Measurements from ENCODE around the gene FRMD3. TPM values are rescaled to one million over a fixed set of nuclear protein-coding genes. Genes with fewer than 3 reads are reported as not detected.
A peak's percentile ranks its signal among the peaks of the same experiment; 100 is the strongest.

Gene FRMD3
- total RNA-seq, 1 donor from 2014 or later: 0.59 TPM

DNA sequence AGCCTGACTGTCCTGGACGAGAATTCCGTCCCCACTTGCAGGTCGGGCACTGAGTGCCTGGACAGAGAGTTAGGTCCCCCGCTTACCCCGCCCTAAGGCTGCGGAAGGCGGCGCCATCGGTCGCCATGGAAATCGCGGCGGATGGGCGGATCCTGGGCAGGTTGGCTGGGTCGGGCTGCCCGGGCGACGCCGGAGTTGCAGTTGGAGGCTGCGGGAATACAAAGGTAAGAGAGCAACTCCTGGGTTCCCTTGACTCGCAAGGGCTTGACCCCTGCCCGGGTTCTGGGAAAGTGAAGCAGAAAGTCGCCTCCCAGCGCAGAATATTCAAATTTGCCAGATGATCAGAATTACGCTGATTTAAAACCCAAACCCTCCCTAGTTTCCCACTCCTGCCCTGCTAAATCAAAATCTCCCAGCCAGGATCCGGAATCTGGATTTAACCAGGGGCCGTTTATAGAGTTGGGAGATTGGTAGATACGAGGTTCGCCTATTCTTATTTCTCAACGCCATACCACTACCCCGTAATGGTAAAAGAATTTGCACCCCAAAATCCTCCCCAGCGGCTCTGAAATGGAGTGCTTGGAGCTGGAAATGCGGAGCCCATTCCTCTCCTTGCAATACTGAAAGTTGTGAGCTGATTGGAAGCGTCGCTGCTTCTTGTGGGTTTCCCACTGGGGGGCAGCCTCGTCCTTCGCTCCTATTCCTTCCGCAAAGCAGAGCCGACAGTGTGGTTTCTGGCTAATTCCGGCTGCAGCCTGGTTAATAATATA, 318.9 kb downstream of the FRMD3 start:
- peak overlapping the region; percentile 96 for H3K4me3 Mint-ChIP-seq (ENCODE audit: unreplicated experiment)
- peaks cover 2% of the 10 kb centered on the region for H3K27me3 Mint-ChIP-seq (ENCODE audit: unreplicated experiment)
- peak overlapping the region; percentile 70 for H3K27ac Mint-ChIP-seq (ENCODE audit: unreplicated experiment)
- TF ChIP-seq, protein P1, sequence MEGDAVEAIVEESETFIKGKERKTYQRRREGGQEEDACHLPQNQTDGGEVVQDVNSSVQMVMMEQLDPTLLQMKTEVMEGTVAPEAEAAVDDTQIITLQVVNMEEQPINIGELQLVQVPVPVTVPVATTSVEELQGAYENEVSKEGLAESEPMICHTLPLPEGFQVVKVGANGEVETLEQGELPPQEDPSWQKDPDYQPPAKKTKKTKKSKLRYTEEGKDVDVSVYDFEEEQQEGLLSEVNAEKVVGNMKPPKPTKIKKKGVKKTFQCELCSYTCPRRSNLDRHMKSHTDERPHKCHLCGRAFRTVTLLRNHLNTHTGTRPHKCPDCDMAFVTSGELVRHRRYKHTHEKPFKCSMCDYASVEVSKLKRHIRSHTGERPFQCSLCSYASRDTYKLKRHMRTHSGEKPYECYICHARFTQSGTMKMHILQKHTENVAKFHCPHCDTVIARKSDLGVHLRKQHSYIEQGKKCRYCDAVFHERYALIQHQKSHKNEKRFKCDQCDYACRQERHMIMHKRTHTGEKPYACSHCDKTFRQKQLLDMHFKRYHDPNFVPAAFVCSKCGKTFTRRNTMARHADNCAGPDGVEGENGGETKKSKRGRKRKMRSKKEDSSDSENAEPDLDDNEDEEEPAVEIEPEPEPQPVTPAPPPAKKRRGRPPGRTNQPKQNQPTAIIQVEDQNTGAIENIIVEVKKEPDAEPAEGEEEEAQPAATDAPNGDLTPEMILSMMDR (IDR thresholded peaks at IDR 0.05; ENCODE audit: unreplicated experiment): peak; percentile 37
- peak; percentile 80 for DNase-seq (ENCODE audit: low spot score)
- H3K36me3 Mint-ChIP-seq (ENCODE audit: low read depth, unreplicated experiment): no peaks in the 10 kb centered on the region
- peaks cover 3% of the 10 kb centered on the region for H3K9me3 Mint-ChIP-seq (ENCODE audit: unreplicated experiment)
- H3K4me1 Mint-ChIP-seq (ENCODE audit: unreplicated experiment): peaks cover 5% of the 10 kb centered on the region

DNA sequence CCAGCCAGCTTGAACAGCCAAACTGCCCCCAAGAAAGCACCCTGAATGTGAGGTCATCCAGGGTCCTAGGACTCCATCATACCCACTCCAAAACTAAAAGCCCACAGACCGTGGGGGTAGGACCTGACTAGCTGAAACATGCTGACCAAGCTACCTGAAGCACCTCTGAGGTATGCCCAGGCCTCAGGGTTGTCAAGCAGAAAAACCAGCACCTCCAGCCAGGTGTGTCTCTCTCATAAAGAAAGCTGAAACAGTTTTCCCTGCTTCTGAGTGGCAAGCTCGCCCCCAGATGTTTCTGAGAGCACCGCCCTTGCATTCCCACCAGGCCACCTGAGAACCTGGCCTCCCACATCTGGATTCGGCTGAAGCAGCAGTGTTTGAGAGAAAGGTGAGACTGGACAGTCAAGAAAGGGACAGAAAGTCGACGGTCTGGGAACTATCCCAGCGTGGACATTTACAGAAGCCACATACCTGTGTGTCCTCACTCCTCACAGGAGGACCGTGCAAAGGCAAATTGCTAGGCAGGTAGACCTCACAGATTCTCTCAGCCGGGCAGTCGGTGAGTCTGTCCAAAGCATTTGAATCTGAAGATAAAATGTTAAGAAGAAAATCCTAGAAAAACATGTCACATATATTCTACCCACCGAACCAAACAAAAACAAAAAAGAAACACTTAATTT, 319.6 kb downstream of the FRMD3 start:
- Mint-ChIP-seq H3K4me3 (ENCODE audit: unreplicated experiment) (no peak overlapping the region), H3K9me3 (ENCODE audit: unreplicated experiment) (peaks cover 3% of the 10 kb centered on the region), H3K27me3 (ENCODE audit: unreplicated experiment) (peaks cover 2% of the 10 kb centered on the region), H3K36me3 (ENCODE audit: low read depth, unreplicated experiment) (no peaks in the 10 kb centered on the region), H3K27ac (ENCODE audit: unreplicated experiment) (no peak overlapping the region), H3K4me1 (ENCODE audit: unreplicated experiment) (peaks cover 5% of the 10 kb centered on the region)
- TF ChIP-seq, protein P1 (IDR thresholded peaks at IDR 0.05; ENCODE audit: unreplicated experiment): no peak
- DNase-seq (ENCODE audit: low spot score): no peak

- Mint-ChIP-seq H3K36me3 (ENCODE audit: low read depth, unreplicated experiment) (no peaks in the 10 kb centered on the region), H3K27me3 (ENCODE audit: unreplicated experiment) (peaks cover 3% of the 10 kb centered on the region), H3K4me1 (ENCODE audit: unreplicated experiment) (peaks cover 10% of the 10 kb centered on the region), H3K27ac (ENCODE audit: unreplicated experiment) (no peak overlapping the region), H3K9me3 (ENCODE audit: unreplicated experiment) (no peaks in the 10 kb centered on the region), H3K4me3 (ENCODE audit: unreplicated experiment) (no peak overlapping the region)
- no peak for DNase-seq (ENCODE audit: low spot score)
- TF ChIP-seq, protein P1 (IDR thresholded peaks at IDR 0.05; ENCODE audit: unreplicated experiment): no peak
Measured at GRCh38 chr9:83209188-83209731, 328.9 kb downstream of the FRMD3 start.

GRCh38 chr9:83208065-83208850, 329.9 kb downstream of the FRMD3 start:
- TF ChIP-seq, protein P1 (IDR thresholded peaks at IDR 0.05; ENCODE audit: unreplicated experiment): no peak
- no peak for DNase-seq (ENCODE audit: low spot score)
- Mint-ChIP-seq H3K36me3 (ENCODE audit: low read depth, unreplicated experiment) (no peaks in the 10 kb centered on the region), H3K9me3 (ENCODE audit: unreplicated experiment) (no peaks in the 10 kb centered on the region), H3K27me3 (ENCODE audit: unreplicated experiment) (peaks cover 3% of the 10 kb centered on the region), H3K27ac (ENCODE audit: unreplicated experiment) (no peak overlapping the region), H3K4me1 (ENCODE audit: unreplicated experiment) (peaks cover 10% of the 10 kb centered on the region), H3K4me3 (ENCODE audit: unreplicated experiment) (no peak overlapping the region)
